ENCODE results near the gene RBFOX2. TPM values are rescaled to one million over a fixed set of nuclear protein-coding genes. Genes with fewer than 3 reads are reported as not detected.
A peak's percentile ranks its signal among the peaks of the same experiment; 100 is the strongest.

RBFOX2 gene
- total RNA-seq, 2 donors from 2014 or later = 81.8 to 86.0 TPM

GRCh38 chr22:35904752-35905151, 123.9 kb downstream of the RBFOX2 start:
- Histone ChIP-seq H3K36me3 (no peaks in the 10 kb centered on the region), H3K4me3 (no peak overlapping the region), H3K4me1 (peaks cover 0 to 50% of the 10 kb centered on the region in 2 donors), H3K27me3 (no peaks in the 10 kb centered on the region), H3K9me3 (no peaks in the 10 kb centered on the region), H3K27ac (peak overlapping the region; percentile 65 to 74)
- TF ChIP-seq CTCF (IDR thresholded peaks at IDR 0.05) = no peak
- no peak for DNase-seq (ENCODE audit: low spot score)

- H3K4me1 ChIP-seq = peaks cover 0 to 49% of the 10 kb centered on the region in 2 donors
- no peaks in the 10 kb centered on the region for H3K27me3 ChIP-seq
- peak overlapping the region; percentile 65 to 74 for H3K27ac ChIP-seq
- no peak for TF ChIP-seq CTCF (IDR thresholded peaks at IDR 0.05)
- no peak overlapping the region for H3K4me3 ChIP-seq
- no peak for DNase-seq (ENCODE audit: low spot score)
- no peaks in the 10 kb centered on the region for H3K36me3 ChIP-seq
- H3K9me3 ChIP-seq = no peaks in the 10 kb centered on the region
These were observed 124.3 kb downstream of the RBFOX2 start for GRCh38 chr22:35904336-35904692.

GRCh38 chr22:35903571-35904335, 124.9 kb downstream of the RBFOX2 start:
- H3K27me3 ChIP-seq = no peaks in the 10 kb centered on the region
- H3K4me3 ChIP-seq = no peak overlapping the region
- no peak for DNase-seq (ENCODE audit: low spot score)
- peak overlapping the region; percentile 65 to 74 for H3K27ac ChIP-seq
- peaks cover 0 to 49% of the 10 kb centered on the region in 2 donors for H3K4me1 ChIP-seq
- no peaks in the 10 kb centered on the region for H3K36me3 ChIP-seq
- no peaks in the 10 kb centered on the region for H3K9me3 ChIP-seq
- no peak for TF ChIP-seq CTCF (IDR thresholded peaks at IDR 0.05)

- Histone ChIP-seq H3K4me1 (peaks cover 0 to 59% of the 10 kb centered on the region in 2 donors), H3K9me3 (no peaks in the 10 kb centered on the region), H3K27ac (peak overlapping the region in 1 of 2 donors; percentile 59), H3K36me3 (no peaks in the 10 kb centered on the region), H3K27me3 (no peaks in the 10 kb centered on the region), H3K4me3 (no peak overlapping the region)
- TF ChIP-seq CTCF (IDR thresholded peaks at IDR 0.05) = no peak
- no peak for DNase-seq (ENCODE audit: low spot score)
These were observed 128.0 kb downstream of the RBFOX2 start for GRCh38 chr22:35900483-35901168.

- Histone ChIP-seq H3K9me3 (no peaks in the 10 kb centered on the region), H3K27me3 (no peaks in the 10 kb centered on the region), H3K36me3 (no peaks in the 10 kb centered on the region), H3K27ac (peak overlapping the region in 1 of 2 donors; percentile 59), H3K4me3 (no peak overlapping the region), H3K4me1 (peaks cover 0 to 61% of the 10 kb centered on the region in 2 donors)
- no peak for TF ChIP-seq CTCF (IDR thresholded peaks at IDR 0.05)
- DNase-seq (ENCODE audit: low spot score) = no peak
These were observed 128.9 kb downstream of the RBFOX2 start for GRCh38 chr22:35899736-35900135.

Measured in right atrium auricular region (tissue), 2 donors.